ENCODE data around the gene DYNC1I1.

DNA sequence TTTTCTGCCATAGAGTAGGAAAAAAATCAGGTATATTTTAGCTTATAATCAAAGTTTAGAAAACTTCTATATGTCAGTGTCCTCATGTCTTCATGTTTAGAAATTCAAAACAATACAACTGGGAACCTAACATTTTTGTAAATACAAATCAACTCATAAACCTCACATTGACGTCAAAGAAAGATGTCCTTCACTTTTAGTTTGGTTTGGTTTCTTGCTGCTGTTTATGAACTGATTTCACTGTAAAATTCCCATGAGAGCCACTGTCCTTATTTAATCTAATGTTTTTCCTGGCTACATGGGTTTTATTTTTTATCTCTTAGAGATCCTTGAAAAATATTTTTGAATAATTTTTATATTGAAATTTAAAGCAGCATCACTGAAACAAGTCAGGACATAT, 208.4 kb downstream of the DYNC1I1 start:
- TF ChIP-seq CTCF (IDR thresholded peaks at IDR 0.05) = no peak
- TF ChIP-seq POLR2A (IDR thresholded peaks at IDR 0.05) = no peak

All from suprapubic skin (tissue), 3 donors.